Stomach (tissue), 9 donors: ENCODE measurements around the gene DNM1. TPM values are rescaled to one million over a fixed set of nuclear protein-coding genes. Genes with fewer than 3 reads are reported as not detected.
A peak's percentile ranks its signal among the peaks of the same experiment; 100 is the strongest.

ENCODE experiments used
- DNase-seq, 2 donors: peaks; one replicate each; pipeline versions ENCODE4 v3.0.0 to v3.0.0-alpha.2; 2013 to 2019
- H3K27ac ChIP-seq, 5 donors: fragments of 200-600 bp in 4 of 5; sonication (generic) in 4 of 5; one replicate each; pipeline ENCODE4 v1.5.1; 2013 to 2019; ENCODE audit warnings: mild to moderate bottlenecking in 1 of 5, moderate library complexity in 1 of 5
- H3K27me3 ChIP-seq, 3 donors: fragments of 200-600 bp; sonication (generic); one replicate each; pipeline ENCODE4 v1.5.1; 2017 to 2019; ENCODE audit warnings: mixed run types in 1 of 3
- H3K36me3 ChIP-seq, 4 donors: fragments of 200-600 bp; sonication (generic); 1 replicate in 3 of 4; 2 replicates in 1 of 4; pipeline ENCODE4 v1.5.1; 2016 to 2019
- H3K4me1 ChIP-seq, 4 donors: fragments of 200-600 bp; sonication (generic); one replicate each; pipeline ENCODE4 v1.5.1; 2016 to 2019
- H3K4me3 ChIP-seq, 4 donors: fragments of 200-600 bp; sonication (generic) in 3 of 4; one replicate each; pipeline ENCODE4 v1.5.1; 2016 to 2019; ENCODE audit warnings: mild to moderate bottlenecking in 1 of 4
- H3K9me3 ChIP-seq, 4 donors: fragments of 200-600 bp; sonication (generic); one replicate each; pipeline ENCODE4 v1.5.1; 2016 to 2019
- EP300 ChIP-seq: sonication (generic); formaldehyde crosslinking; IDR thresholded peaks from one replicate; pipeline ENCODE4 v1.6.1; 2017; ENCODE audit warnings: antibody characterized with exemption
- POLR2A ChIP-seq, 4 donors: fragments of 450-650 bp; IDR thresholded peaks; one replicate each; pipeline ENCODE4 v1.6.1; 2016; ENCODE audit warnings: antibody characterized with exemption in 4 of 4, control low read depth in 2 of 4, mild to moderate bottlenecking in 1 of 4, moderate library complexity in 1 of 4
- POLR2AphosphoS5 ChIP-seq, 3 donors: sonication (generic); formaldehyde crosslinking; IDR thresholded peaks; one replicate each; pipeline ENCODE4 v1.6.1; 2016; ENCODE audit warnings: antibody characterized with exemption in 3 of 3
- WGBS, 5 donors: extraction: QIAGEN DNeasy Blood & Tissue Kit in 3 of 5; methylation state at CpG; one replicate each; pipeline versions ENCODE4 v1.1.5 to v1.1.7; 2013 to 2018; 5-methylcytosine and 5-hydroxymethylcytosine counted together
- intact Hi-C: fragments of 100-400 bp; cut with DNase I; formaldehyde crosslinking; loops from one replicate; pipeline ENCODE4 v1.15.1; 2023; ENCODE audit warnings: low total_unique reads
- polyA plus RNA-seq, 3 donors: library from polyadenylated mRNA; stranded (reverse); fragments of 200-250 nt; gene quantifications; one replicate each; pipeline ENCODE4 v1.2.3, GENCODE V29; 2013
- total RNA-seq, 5 donors: library from RNA; depleted of rRNA; stranded (reverse); fragments of >200 nt; gene quantifications; one replicate each; pipeline versions ENCODE4 v1.1.0 to v1.2.3, GENCODE V29; 2014 to 2016
- TF ChIP-seq, protein P1 (sequence below), 7 experiments: fragments of 450-650 bp in 4 of 7; fragments of 200-600 bp in 3 of 7; sonication (generic) in 3 of 7; IDR thresholded peaks; one replicate each; pipeline ENCODE4 v1.5.1; 2016 to 2019; ENCODE audit warnings: antibody characterized with exemption in 7 of 7, control low read depth in 2 of 7, mild to moderate bottlenecking in 1 of 7
- donor health status: healthy with polysubstance abuse.
- donor health status: Bipolar disorder and iron deficiency.
- donor health status: healthy.

Gene DNM1
- total and polyA plus RNA-seq, 8 donors: 2.3 to 60.8 (median 20.8) TPM

DNA sequence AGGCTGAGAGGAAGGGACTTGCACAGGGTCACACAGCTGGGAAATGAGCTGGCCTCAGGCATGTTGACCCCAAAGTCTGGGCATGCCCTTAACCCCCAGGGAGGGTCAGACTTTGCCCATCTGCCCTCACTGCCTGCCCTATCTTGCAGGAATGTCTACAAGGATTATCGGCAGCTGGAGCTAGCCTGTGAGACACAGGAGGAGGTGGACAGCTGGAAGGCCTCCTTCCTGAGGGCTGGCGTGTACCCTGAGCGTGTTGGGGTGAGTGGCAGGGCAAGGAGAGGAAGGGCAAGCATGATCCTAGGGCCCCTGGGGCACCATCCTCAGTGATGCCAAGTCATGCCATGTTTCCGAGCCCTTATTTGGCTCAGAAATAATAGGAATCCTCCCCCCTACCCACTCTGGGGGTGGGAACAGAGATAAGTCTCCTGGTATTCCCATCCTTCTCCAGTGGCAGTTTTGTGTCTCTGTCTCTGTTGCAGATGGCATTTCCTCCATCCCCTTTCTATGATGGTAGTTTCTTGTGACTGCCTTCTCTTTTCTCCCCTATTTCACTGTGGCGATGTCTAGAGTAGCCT, 44.1 kb downstream of the DNM1 start:
- DNase-seq: no peak
- Histone ChIP-seq H3K27me3 (peaks cover 0 to 54% (median 10%) of the 10 kb centered on the region in 3 donors), H3K9me3 (no peaks in the 10 kb centered on the region), H3K36me3 (no peaks in the 10 kb centered on the region), H3K27ac (no peak overlapping the region), H3K4me1 (peaks cover 18 to 42% (median 37%) of the 10 kb centered on the region in 4 donors), H3K4me3 (no peak overlapping the region)
- TF ChIP-seq POLR2AphosphoS5 (IDR thresholded peaks at IDR 0.05) (no peak), POLR2A (IDR thresholded peaks at IDR 0.05) (no peak), EP300 (no peak)
- TF ChIP-seq, protein P1, sequence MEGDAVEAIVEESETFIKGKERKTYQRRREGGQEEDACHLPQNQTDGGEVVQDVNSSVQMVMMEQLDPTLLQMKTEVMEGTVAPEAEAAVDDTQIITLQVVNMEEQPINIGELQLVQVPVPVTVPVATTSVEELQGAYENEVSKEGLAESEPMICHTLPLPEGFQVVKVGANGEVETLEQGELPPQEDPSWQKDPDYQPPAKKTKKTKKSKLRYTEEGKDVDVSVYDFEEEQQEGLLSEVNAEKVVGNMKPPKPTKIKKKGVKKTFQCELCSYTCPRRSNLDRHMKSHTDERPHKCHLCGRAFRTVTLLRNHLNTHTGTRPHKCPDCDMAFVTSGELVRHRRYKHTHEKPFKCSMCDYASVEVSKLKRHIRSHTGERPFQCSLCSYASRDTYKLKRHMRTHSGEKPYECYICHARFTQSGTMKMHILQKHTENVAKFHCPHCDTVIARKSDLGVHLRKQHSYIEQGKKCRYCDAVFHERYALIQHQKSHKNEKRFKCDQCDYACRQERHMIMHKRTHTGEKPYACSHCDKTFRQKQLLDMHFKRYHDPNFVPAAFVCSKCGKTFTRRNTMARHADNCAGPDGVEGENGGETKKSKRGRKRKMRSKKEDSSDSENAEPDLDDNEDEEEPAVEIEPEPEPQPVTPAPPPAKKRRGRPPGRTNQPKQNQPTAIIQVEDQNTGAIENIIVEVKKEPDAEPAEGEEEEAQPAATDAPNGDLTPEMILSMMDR (IDR thresholded peaks at IDR 0.05): no peak
- intact Hi-C loops: no loop called here
- 74 to 100% (median 83%) methylated on average over 1 to 5 of the region's 5 CpGs for WGBS, 5 donors

DNA sequence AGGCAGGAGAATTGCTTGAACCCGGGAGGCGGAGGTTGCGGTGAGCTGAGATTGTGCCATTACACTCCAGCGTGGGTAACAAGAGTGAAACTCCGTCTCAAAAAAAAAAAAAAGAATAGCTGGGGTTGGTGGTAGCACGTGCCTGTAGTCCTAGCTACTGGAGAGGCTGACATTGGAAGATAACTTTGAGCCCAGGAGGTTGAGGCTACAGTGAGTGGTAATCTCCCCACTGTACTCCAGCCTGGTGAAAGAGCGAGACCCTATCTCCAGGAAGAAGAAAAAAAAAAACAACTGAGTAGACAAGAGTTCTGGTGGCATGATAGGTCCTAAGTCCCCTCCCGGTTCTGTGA, 46.4 kb downstream of the DNM1 start:
- no peaks in the 10 kb centered on the region for H3K36me3 ChIP-seq

DNA sequence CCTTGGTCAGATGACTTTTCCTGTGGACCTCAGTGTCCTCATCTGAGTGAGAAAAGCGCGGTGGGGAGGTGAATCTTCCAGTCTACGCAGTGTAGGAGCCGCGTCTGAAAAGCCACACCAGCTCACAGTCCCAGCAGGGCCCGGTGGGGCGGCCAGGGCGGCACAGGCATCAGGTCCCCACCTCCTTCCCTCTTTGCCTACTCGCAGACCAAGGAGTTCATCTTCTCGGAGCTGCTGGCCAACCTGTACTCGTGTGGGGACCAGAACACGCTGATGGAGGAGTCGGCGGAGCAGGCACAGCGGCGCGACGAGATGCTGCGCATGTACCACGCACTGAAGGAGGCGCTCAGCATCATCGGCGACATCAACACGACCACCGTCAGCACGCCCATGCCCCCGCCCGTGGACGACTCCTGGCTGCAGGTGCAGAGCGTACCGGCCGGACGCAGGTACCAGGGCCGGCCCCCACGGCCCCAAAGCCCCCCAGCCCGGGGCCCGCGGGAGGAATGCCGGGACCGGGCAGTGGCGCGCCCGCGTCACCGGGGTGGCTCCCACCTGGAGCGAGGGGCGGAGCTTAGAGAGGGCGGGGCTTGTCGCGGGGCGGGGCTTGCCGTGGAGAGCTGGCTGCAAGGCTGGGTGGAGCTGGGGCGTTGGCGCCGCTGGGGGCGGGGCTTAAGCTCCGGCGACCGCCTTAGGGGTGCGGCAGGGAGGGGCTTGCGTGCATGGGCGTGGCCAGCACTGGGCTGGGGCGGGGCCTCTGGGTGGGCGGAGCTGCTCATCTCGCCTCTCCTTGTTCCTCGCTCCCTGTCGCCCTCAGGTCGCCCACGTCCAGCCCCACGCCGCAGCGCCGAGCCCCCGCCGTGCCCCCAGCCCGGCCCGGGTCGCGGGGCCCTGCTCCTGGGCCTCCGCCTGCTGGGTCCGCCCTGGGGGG, 47.0 kb downstream of the DNM1 start:
- Histone ChIP-seq H3K4me3 (peak overlapping the region; percentile 40 to 54 (median 48)), H3K4me1 (peaks cover 16 to 35% (median 32%) of the 10 kb centered on the region in 4 donors), H3K27me3 (peaks cover 0 to 30% (median under 1%) of the 10 kb centered on the region in 3 donors), H3K36me3 (peaks cover 0 to 3% (median 0%) of the 10 kb centered on the region in 4 donors), H3K9me3 (no peaks in the 10 kb centered on the region), H3K27ac (peak overlapping the region; percentile 19 to 60 (median 49))
- 8 to 48% (median 14%) methylated on average over 20 to 81 of the region's 81 CpGs for WGBS, 5 donors
- peak; percentile 96 to 99 for DNase-seq
- intact Hi-C loops: no loop called here
- TF ChIP-seq POLR2AphosphoS5 (IDR thresholded peaks at IDR 0.05): peak in 1 of 3 donors; percentile 13
- TF ChIP-seq EP300: no peak

More for the DNA sequence above, 46.4 kb downstream of the DNM1 start:
- WGBS, 5 donors: 60 to 81% (median 77%) methylated on average over 8 of the region's 8 CpGs
- TF ChIP-seq, protein P1 (IDR thresholded peaks at IDR 0.05): no peak
- TF ChIP-seq POLR2A (IDR thresholded peaks at IDR 0.05): no peak
- TF ChIP-seq POLR2AphosphoS5 (IDR thresholded peaks at IDR 0.05): no peak
- no peak for TF ChIP-seq EP300
- Histone ChIP-seq H3K4me3 (peak overlapping the region in 1 of 4 donors; percentile 54), H3K27ac (peak overlapping the region in 3 of 5 donors; percentile 19 to 60 (median 49)), H3K9me3 (no peaks in the 10 kb centered on the region), H3K27me3 (peaks cover 0 to 36% (median 6%) of the 10 kb centered on the region in 3 donors), H3K4me1 (peaks cover 18 to 38% (median 37%) of the 10 kb centered on the region in 4 donors)
- peak in 1 of 2 donors; percentile 39 for DNase-seq
- intact Hi-C loops: no loop called here

DNA sequence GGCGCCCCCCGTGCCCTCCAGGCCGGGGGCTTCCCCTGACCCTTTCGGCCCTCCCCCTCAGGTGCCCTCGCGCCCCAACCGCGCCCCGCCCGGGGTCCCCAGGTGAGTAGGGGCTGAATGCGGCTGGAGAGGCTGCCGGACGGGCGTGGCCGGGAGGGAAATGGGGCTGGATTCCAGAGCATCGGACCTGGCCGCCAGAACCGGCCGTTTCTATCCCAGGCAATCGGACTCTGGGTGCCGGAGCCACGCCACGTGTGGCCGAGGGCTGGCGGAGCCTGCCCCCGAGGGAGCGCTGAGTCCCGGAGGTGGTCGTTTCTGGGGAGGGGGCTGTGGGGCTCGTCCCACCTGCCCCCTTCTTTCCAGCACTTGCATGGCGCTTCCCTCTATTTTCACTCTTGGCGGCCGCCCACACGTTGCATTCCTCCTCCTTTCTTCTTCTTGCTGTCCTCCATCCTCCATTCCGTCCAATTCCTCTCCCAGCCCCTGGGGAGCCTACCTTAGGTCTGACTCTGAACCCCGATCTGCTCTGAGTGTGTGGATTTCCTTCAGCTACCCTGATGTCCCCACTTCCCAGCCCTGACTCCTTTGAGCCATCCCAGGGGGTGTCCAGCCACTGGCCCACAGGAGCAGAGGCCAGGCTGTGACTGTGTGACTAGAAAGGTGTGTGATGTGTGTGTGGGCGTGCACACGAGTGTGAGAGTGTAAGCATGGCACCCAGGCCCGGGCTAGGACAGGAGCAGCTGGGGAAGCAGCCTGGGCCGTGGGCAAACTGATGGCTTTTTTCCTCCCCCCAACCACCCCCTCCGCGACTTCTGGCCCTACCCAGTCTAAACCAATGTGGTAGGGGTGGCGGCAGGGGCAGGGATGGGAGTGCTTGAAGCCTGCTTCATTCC, 47.9 kb downstream of the DNM1 start:
- Histone ChIP-seq H3K27me3 (peaks cover 0 to 23% (median 0%) of the 10 kb centered on the region in 3 donors), H3K4me3 (peak overlapping the region; percentile 40 to 54 (median 48)), H3K4me1 (peaks cover 12 to 29% (median 22%) of the 10 kb centered on the region in 4 donors), H3K36me3 (peaks cover 0 to 6% (median 6%) of the 10 kb centered on the region in 4 donors), H3K27ac (peak overlapping the region in 2 of 5 donors; percentile 19 to 60), H3K9me3 (no peaks in the 10 kb centered on the region)
- WGBS, 5 donors: 20 to 42% (median 31%) methylated on average over 25 to 43 of the region's 43 CpGs
- TF ChIP-seq POLR2AphosphoS5 (IDR thresholded peaks at IDR 0.05): no peak
- TF ChIP-seq, protein P1 (IDR thresholded peaks at IDR 0.05): no peak
- no peak for TF ChIP-seq EP300
- TF ChIP-seq POLR2A (IDR thresholded peaks at IDR 0.05): no peak
- intact Hi-C loops: no loop called here
- DNase-seq: no peak
